ENCODE results near the gene PLBD2. TPM values are rescaled to one million over a fixed set of nuclear protein-coding genes. Genes with fewer than 3 reads are reported as not detected.

Gene PLBD2
- total RNA-seq, 3 donors from 2014 or later = 14.3 to 27.8 (median 25.9) TPM

- DNase-seq = no peak
- no peak for TF ChIP-seq CTCF (IDR thresholded peaks at IDR 0.05)
- intact Hi-C loops (cut with DNase I, micrococcal nuclease) = no loop called here
- no peaks in the 10 kb centered on the region for H3K9me3 ChIP-seq
- H3K36me3 ChIP-seq (ENCODE audit: low read depth) = no peaks in the 10 kb centered on the region
- H3K4me3 ChIP-seq = no peak overlapping the region
- peaks cover 10% of the 10 kb centered on the region for H3K4me1 ChIP-seq (ENCODE audit: low read depth)
- ATAC-seq = no peak
These were observed 27.9 kb upstream of the PLBD2 start for GRCh38 chr12:113330505-113330904.

GRCh38 chr12:113332688-113333417 lies 25.5 kb upstream of the PLBD2 start:
- Histone ChIP-seq H3K4me1 (ENCODE audit: low read depth) (peaks cover 7% of the 10 kb centered on the region), H3K9me3 (no peaks in the 10 kb centered on the region), H3K4me3 (no peak overlapping the region), H3K36me3 (ENCODE audit: low read depth) (no peaks in the 10 kb centered on the region)
- no peak for TF ChIP-seq CTCF (IDR thresholded peaks at IDR 0.05)
- DNase-seq (peak in 2 of 3 donors; percentile 12 to 44), ATAC-seq (no peak)
- intact Hi-C loops (cut with DNase I, micrococcal nuclease) = no loop called here

DNA sequence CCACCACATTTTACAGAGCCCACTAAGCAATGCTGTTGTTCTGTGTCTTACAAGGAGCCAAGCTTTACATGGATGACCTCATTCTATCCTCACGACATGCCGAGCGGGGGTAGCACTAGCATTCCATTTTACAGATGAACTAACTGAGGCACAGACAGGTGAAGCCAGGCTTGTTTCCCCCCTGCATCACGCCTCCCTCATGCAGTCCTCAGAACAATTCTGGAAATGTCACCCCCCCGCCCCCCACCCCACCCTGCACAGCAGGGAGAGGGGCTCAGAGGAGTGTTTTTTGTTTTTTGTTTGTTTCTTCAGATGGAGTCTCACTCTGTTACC lies 25.0 kb upstream of the PLBD2 start:
- intact Hi-C loops (cut with DNase I, micrococcal nuclease) = no loop called here
- no peak for ATAC-seq
- H3K4me1 ChIP-seq (ENCODE audit: low read depth) = peaks cover 7% of the 10 kb centered on the region
- DNase-seq = no peak
- no peak overlapping the region for H3K4me3 ChIP-seq
- TF ChIP-seq CTCF (IDR thresholded peaks at IDR 0.05) = no peak
- no peaks in the 10 kb centered on the region for H3K36me3 ChIP-seq (ENCODE audit: low read depth)
- H3K9me3 ChIP-seq = no peaks in the 10 kb centered on the region

GRCh38 chr12:113333877-113334785 lies 24.3 kb upstream of the PLBD2 start:
- no peak for TF ChIP-seq CTCF (IDR thresholded peaks at IDR 0.05)
- ATAC-seq (peak; percentile 58), DNase-seq (peak; percentile 47 to 72 (median 51))
- Histone ChIP-seq H3K4me1 (ENCODE audit: low read depth) (peaks cover 7% of the 10 kb centered on the region), H3K4me3 (peak overlapping the region; percentile 90), H3K36me3 (ENCODE audit: low read depth) (no peaks in the 10 kb centered on the region), H3K9me3 (no peaks in the 10 kb centered on the region)
- intact Hi-C loops (cut with DNase I, micrococcal nuclease) = no loop called here

DNA sequence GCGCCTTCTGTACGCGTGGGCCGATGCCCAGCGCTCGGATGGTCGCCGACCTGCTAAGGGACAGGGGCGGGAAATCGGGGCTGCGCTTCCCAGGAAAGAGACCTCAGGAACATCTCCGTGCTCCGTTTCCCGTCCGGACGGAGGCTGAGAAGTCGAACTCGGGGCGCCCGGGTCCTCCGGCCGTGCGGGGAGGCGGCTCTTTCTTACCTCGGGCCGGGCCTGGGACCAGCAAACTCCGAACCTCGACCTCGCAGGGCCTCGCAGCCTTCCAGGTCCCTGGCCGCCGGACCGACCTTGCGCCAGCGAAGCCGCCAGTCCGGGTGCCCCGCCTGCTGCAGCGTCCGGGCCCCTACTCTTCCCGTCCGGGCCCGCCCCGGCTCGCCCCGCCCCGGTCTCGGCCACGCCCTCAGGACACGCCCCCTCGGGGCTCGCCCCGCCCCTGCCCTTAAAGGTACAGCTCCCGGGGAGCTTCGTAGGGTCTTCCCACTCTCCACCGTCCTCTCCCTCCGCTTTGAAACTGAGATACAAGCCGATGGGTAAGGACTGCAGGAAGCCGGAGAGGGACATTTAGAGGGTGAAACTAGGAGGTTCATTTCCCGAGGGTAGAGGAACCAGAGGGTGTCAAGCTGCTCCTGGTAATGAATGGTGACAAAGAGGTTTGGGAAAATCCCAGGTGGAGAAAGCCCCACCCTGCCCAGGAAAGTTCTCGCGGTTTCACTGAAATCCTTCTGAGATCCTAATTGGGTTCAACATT lies 23.4 kb upstream of the PLBD2 start, which contains the start of gene SLC8B1:
SLC8B1 (minus strand) TSS at position 324 of the 754 bp plus-strand sequence. CDS start 2,231 bp downstream, outside the sequence.
- TF ChIP-seq CTCF (IDR thresholded peaks at IDR 0.05) = no peak
- DNase-seq = peak; percentile 91 to 96 (median 93)
- intact Hi-C loops (cut with DNase I, micrococcal nuclease) = no loop called here
- H3K4me3 ChIP-seq = peak within 1 kb of the TSS; percentile 90
- H3K4me1 ChIP-seq (ENCODE audit: low read depth) = peaks cover 7% of the 10 kb centered on the region
- peak; percentile 99 for ATAC-seq
- no peaks in the 10 kb centered on the region for H3K36me3 ChIP-seq (ENCODE audit: low read depth)
- no peaks in the 10 kb centered on the region for H3K9me3 ChIP-seq

Measured in mucosa of descending colon (tissue), 3 donors.